Measurements from ENCODE around the gene EIF2D. TPM values are rescaled to one million over a fixed set of nuclear protein-coding genes. Genes with fewer than 3 reads are reported as not detected.

The EIF2D gene
- total RNA-seq, 3 donors from 2014 or later (not counting 1 experiment from before 2014, with no cell fraction given), result 31.8 to 34.6 (median 32.7) TPM

DNA sequence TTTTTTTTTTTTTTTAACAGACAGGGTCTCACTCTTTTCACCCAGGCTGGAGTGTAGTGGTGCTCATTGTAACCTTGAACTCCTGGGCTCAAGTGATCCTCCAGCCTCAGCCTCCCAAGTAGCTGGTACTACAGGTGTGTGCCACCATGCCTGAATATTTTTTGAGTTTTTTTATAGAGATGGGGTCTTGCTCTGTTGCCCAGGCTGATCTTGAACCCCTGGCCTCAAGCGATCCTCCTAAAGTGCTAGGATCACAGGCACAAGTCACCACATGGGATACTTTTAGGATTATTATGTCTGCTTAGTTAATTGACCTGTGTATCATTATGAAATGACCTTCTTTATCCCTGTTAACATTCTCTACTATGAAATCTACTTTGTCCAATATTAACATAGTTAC lies 66.9 kb downstream of the EIF2D start:
- TF ChIP-seq CTCF (IDR thresholded peaks at IDR 0.05), result no peak
- Mint-ChIP-seq H3K4me3 (no peak overlapping the region), H3K27ac (peak overlapping the region in 1 of 2 donors; percentile 21), H3K36me3 (no peaks in the 10 kb centered on the region), H3K4me1 (peaks cover 18 to 22% of the 10 kb centered on the region in 2 donors), H3K9me3 (no peaks in the 10 kb centered on the region), H3K27me3 (ENCODE audit: low read depth in 2 of 2) (no peaks in the 10 kb centered on the region)
- no CpG with 5 or more reads among the region's 1 CpG for WGBS (ENCODE audit: insufficient coverage)
- intact Hi-C loops (cut with micrococcal nuclease), result loop anchor here (1.0 kb wide), 1 partner anchor 38 kb away; no protein-coding TSS in a partner anchor
- H3K9me3 ChIP-seq (ENCODE audit: control insufficient read depth, insufficient read depth, low read length), result no peaks in the 10 kb centered on the region
- H3K36me3 ChIP-seq (ENCODE audit: control insufficient read depth, insufficient read depth, low read length), result no peaks in the 10 kb centered on the region
- H3K27ac ChIP-seq (ENCODE audit: low read length), result no peak overlapping the region
- DNase-seq (no peak), ATAC-seq (no peak)
- no peaks in the 10 kb centered on the region for H3K27me3 ChIP-seq (ENCODE audit: control insufficient read depth, insufficient read depth, low read length)
- no peak overlapping the region for H3K4me3 ChIP-seq (ENCODE audit: low read length)
- peaks cover 6% of the 10 kb centered on the region for H3K4me1 ChIP-seq (ENCODE audit: control insufficient read depth, insufficient read depth, low read length)

- no peak overlapping the region for H3K4me3 Mint-ChIP-seq
- peak; percentile 82 to 88 for DNase-seq
- no peaks in the 10 kb centered on the region for H3K36me3 Mint-ChIP-seq
- H3K27me3 ChIP-seq (ENCODE audit: control insufficient read depth, insufficient read depth, low read length), result no peaks in the 10 kb centered on the region
- no peaks in the 10 kb centered on the region for H3K27me3 Mint-ChIP-seq (ENCODE audit: low read depth in 2 of 2)
- no peaks in the 10 kb centered on the region for H3K36me3 ChIP-seq (ENCODE audit: control insufficient read depth, insufficient read depth, low read length)
- H3K4me1 ChIP-seq (ENCODE audit: control insufficient read depth, insufficient read depth, low read length), result peaks cover 6% of the 10 kb centered on the region
- H3K27ac Mint-ChIP-seq, result no peak overlapping the region
- H3K9me3 Mint-ChIP-seq, result no peaks in the 10 kb centered on the region
- H3K4me3 ChIP-seq (ENCODE audit: low read length), result no peak overlapping the region
- intact Hi-C loops (cut with micrococcal nuclease), result loop anchor here (1.0 kb wide), 1 partner anchor 39 kb away; no protein-coding TSS in a partner anchor
- WGBS (ENCODE audit: insufficient coverage), result 19% methylated on average over 9 of the region's 9 CpGs
- no peak overlapping the region for H3K27ac ChIP-seq (ENCODE audit: low read length)
- H3K9me3 ChIP-seq (ENCODE audit: control insufficient read depth, insufficient read depth, low read length), result no peaks in the 10 kb centered on the region
- peak; percentile 94 for TF ChIP-seq CTCF (IDR thresholded peaks at IDR 0.05)
- ATAC-seq, result peak; percentile 83 to 97 (median 95)
- peaks cover 12 to 16% of the 10 kb centered on the region in 2 donors for H3K4me1 Mint-ChIP-seq
Measured at GRCh38 chr1:206544562-206545257, 67.6 kb downstream of the EIF2D start.

Other genes starting within 250 kb of the EIF2D start
- gene IKBKE, start 142.0 kb downstream of the EIF2D start, total RNA-seq, result 10 to 100 TPM; 31.6 to 34.6 (median 32.2) TPM
- 100 to 1,000 TPM; 231 to 333 (median 279) TPM for gene RASSF5, start 104.9 kb downstream of the EIF2D start, total RNA-seq
- under 1 TPM; 0.16 to 0.66 (median 0.43) TPM for gene DYRK3, start 23.1 kb upstream of the EIF2D start, total RNA-seq
- 100 to 1,000 TPM; 137 to 197 (median 178) TPM for gene MAPKAPK2, start 72.4 kb upstream of the EIF2D start, total RNA-seq
- not detected for gene IL19, start 158.3 kb upstream of the EIF2D start, total RNA-seq
- 1 to 10 TPM in 1 of 3 donors, not detected in 2; 1.0 TPM for gene IL10, start 160.0 kb upstream of the EIF2D start, total RNA-seq